ENCODE measurements around the gene SIL1. TPM values are rescaled to one million over a fixed set of nuclear protein-coding genes. Genes with fewer than 3 reads are reported as not detected.

SIL1 gene
- total and polyA plus RNA-seq, 7 donors = 7.8 to 60.8 (median 33.0) TPM

GRCh38 chr5:138927979-138928378, 270.2 kb downstream of the SIL1 start:
- Histone ChIP-seq H3K4me3 (no peak overlapping the region), H3K4me1 (peaks cover 0 to 14% (median 6%) of the 10 kb centered on the region in 4 donors), H3K27ac (peak overlapping the region in 1 of 4 donors; percentile 7), H3K36me3 (peaks cover 32 to 82% (median 69%) of the 10 kb centered on the region in 4 donors), H3K27me3 (no peaks in the 10 kb centered on the region), H3K9me3 (no peaks in the 10 kb centered on the region)
- intact Hi-C loops (cut with DNase I) = no loop called here
- TF ChIP-seq EP300 (IDR thresholded peaks at IDR 0.05) = no peak
- TF ChIP-seq POLR2AphosphoS5 (IDR thresholded peaks at IDR 0.05) = no peak
- no peak for TF ChIP-seq POLR2A (IDR thresholded peaks at IDR 0.05)
- TF ChIP-seq CTCF (IDR thresholded peaks at IDR 0.05) = no peak
- DNase-seq = no peak
- 39 to 68% methylated on average over 7 of the region's 7 CpGs for WGBS, 2 donors

DNA sequence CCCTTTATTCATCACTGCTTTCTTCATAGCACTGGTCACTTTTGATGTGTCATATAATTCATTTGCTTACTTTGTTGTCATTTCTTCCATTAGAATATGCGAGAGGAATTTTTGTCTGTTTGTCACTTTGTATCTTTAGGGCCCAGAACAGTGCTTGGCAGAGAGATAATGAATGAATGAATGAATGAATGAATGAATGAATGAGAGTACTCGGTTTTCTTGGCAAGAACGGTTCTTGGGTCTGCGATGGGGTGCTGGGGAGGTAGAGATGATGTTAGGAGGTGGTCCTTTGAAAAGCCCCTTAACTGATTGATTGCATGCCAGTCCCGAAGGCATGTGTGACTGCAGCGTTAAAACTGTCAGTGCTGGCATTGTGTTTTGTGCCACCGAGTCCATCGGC, 270.6 kb downstream of the SIL1 start:
- no peak for TF ChIP-seq POLR2A (IDR thresholded peaks at IDR 0.05)
- no peak for TF ChIP-seq CTCF (IDR thresholded peaks at IDR 0.05)
- TF ChIP-seq EP300 (IDR thresholded peaks at IDR 0.05) = no peak
- peaks cover 0 to 14% (median 6%) of the 10 kb centered on the region in 4 donors for H3K4me1 ChIP-seq
- no peaks in the 10 kb centered on the region for H3K27me3 ChIP-seq
- intact Hi-C loops (cut with DNase I) = no loop called here
- H3K4me3 ChIP-seq = no peak overlapping the region
- no peak for DNase-seq
- peaks cover 27 to 78% (median 64%) of the 10 kb centered on the region in 4 donors for H3K36me3 ChIP-seq
- H3K9me3 ChIP-seq = no peaks in the 10 kb centered on the region
- WGBS, 2 donors = 77 to 88% methylated on average over 8 of the region's 8 CpGs
- peak overlapping the region in 1 of 4 donors; percentile 7 for H3K27ac ChIP-seq

- intact Hi-C loops (cut with DNase I) = no loop called here
- no peak overlapping the region for H3K27ac ChIP-seq
Observed at GRCh38 chr5:138926688-138927448, 271.3 kb downstream of the SIL1 start.

GRCh38 chr5:138926257-138926656, 271.9 kb downstream of the SIL1 start:
- WGBS, 2 donors = 92 to 96% methylated on average over 11 of the region's 11 CpGs
- peaks cover 0 to 14% (median 6%) of the 10 kb centered on the region in 4 donors for H3K4me1 ChIP-seq
- intact Hi-C loops (cut with DNase I) = no loop called here
- H3K4me3 ChIP-seq = no peak overlapping the region
- DNase-seq = no peak
- no peak overlapping the region for H3K27ac ChIP-seq
- peaks cover 24 to 65% (median 51%) of the 10 kb centered on the region in 4 donors for H3K36me3 ChIP-seq
- no peaks in the 10 kb centered on the region for H3K27me3 ChIP-seq
- no peaks in the 10 kb centered on the region for H3K9me3 ChIP-seq
- TF ChIP-seq POLR2A (IDR thresholded peaks at IDR 0.05) (no peak), POLR2AphosphoS5 (IDR thresholded peaks at IDR 0.05) (no peak), CTCF (IDR thresholded peaks at IDR 0.05) (no peak), EP300 (IDR thresholded peaks at IDR 0.05) (no peak)

More at GRCh38 chr5:138926688-138927448, 271.3 kb downstream of the SIL1 start:
- Histone ChIP-seq H3K4me3 (no peak overlapping the region), H3K4me1 (peaks cover 0 to 14% (median 6%) of the 10 kb centered on the region in 4 donors), H3K9me3 (no peaks in the 10 kb centered on the region), H3K27me3 (no peaks in the 10 kb centered on the region), H3K36me3 (peaks cover 24 to 71% (median 58%) of the 10 kb centered on the region in 4 donors)
- TF ChIP-seq CTCF (IDR thresholded peaks at IDR 0.05) (no peak), POLR2AphosphoS5 (IDR thresholded peaks at IDR 0.05) (no peak), POLR2A (IDR thresholded peaks at IDR 0.05) (no peak), EP300 (IDR thresholded peaks at IDR 0.05) (no peak)
- 86 to 93% methylated on average over 16 of the region's 16 CpGs for WGBS, 2 donors
- no peak for DNase-seq
